ENCODE results near the gene ST6GALNAC1.
"Not testable (repeated sequence)": the region's sequence is repeated elsewhere in the genome, so short reads cannot be mapped to it uniquely, and the experiment has no call there.

Gene ST6GALNAC1

GRCh38 chr17:76611080-76611749, 32.3 kb downstream of the ST6GALNAC1 start:
- not testable (repeated sequence) for DNase-seq

DNA sequence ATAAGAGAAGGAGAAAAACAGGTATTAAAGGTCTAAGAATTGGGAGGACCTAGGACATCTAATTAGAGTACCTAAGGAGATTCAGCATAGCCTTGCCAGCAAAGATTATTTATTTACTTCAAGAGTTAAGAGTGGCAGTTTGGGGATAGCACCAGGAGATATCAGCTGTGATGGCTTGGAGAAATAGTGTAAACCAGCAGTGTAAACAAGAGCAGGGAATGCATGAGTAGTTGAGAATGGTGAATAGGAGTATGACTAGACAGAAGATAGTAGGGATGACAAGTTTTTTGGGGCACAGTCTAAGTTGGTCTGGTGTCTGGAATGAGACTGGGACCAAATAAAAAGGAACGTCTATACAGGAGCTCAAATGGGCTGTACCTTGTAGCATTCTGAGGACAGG, 36.9 kb downstream of the ST6GALNAC1 start:
- not testable (repeated sequence) for DNase-seq

DNA sequence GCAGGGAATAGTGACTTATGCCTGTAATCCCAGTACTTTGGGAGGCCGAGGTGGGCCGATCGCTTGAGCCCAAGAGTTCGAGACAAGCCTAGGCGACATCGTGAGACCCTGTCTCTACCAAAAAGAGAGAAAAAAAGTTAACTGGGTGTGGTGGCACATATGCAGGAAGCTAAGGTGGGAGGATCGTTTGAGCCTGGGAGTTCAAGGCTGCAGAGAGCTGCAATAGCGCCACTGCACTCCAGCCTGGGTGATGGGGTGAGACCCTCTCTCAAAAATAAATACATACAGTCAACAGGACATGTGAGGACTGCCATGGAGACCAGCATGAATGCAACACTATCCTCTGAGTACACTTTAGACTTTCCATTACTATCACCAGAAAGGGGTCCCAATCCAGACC, 42.5 kb downstream of the ST6GALNAC1 start:
- no peak for DNase-seq

DNA sequence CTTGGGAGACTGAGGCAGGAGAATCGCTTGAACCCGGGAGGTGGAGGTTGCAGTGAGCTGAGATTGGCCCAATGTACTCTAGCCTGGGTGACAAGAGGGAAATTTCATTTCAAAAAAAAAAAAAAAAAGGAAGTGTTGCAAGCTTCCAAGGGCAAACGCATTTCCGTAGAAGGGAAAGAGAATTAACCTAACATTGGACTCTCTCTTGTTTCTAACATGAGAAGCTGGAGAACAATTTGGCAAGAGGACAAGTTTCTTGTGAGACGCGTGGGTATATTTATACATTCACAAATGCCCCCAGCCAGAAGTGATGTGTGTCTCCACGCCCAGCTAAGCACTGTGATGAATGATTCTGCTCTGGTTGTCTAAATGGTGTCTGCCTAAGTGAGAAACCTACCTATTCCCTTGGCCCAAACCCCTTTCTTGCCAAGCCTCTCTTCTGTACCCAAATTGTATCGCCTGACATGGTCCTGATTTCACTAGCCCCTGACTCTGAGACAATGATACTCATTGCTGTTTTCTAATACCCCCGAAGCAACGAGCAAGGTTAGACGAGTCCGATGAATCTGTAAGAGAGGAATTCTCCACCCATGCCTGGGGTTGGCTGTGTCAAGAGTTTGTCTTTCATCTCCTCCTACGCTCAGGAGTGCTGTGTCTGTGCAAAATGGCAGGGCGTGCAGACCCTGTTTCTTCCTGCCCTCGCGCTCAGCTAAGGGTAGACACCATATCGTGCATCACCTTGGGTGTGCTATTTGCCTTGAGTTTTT, 43.7 kb downstream of the ST6GALNAC1 start:
- no peak for DNase-seq

DNA sequence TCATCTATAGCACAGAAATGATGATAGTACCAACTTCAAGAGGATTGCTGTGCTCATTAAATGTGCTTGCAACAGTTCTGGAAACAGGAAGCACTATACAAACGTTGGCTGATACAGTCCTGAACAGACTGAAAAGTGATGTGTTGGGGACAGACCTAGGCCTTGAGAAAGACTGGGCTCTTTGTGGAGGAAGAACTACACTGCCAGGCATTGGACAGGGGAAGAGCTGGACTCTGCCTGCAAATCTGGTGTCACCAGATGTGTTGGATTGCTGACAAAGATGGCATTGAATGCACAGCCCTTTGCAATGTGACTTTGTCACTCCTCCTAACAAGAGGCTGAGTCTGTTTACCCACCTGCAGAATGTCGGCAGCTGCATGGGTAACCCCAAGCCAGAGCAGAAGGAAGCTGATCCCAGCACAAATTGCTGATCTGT, 45.5 kb downstream of the ST6GALNAC1 start:
- peak; percentile 52 for DNase-seq

DNA sequence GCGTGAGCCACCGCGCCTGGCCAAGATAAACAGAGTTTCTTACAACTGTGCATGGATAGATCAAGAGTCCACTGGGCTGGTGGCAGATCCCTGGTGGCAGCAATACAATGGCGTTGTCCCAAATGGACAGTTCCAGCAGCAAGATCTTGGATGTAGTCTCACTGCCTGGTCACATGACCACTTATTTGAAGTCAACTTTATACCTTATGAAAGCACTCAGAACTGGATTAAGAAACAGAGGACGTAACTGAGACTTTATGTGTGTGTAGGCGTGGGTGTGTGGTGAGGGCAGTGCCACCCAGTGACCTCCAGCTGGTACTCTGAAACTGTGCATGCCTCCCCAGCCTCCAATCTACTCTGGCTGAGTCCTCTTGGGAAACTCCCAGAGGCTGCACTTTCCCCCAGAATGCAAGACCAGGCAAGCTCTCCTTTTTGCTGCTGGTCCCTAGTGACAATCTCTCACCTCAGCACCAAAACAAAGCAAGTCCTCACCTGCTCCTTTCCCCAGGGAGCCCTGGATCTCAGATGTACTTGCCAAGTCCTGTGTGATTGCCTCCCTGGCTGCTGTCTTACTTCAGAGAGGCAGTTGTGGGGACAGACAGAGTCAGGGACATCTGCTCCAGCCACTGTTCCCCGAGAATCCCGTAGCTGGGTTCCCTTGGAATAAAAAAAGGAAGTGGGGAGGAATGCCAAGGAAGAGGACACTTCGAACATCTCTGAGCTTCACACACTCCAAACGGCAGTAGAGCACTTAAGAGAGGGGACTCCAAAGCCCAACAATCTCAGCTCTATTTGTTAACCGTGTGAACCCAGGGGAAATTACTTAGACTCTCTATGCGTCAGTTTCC, 46.2 kb downstream of the ST6GALNAC1 start:
- DNase-seq = peak; percentile 35

DNA sequence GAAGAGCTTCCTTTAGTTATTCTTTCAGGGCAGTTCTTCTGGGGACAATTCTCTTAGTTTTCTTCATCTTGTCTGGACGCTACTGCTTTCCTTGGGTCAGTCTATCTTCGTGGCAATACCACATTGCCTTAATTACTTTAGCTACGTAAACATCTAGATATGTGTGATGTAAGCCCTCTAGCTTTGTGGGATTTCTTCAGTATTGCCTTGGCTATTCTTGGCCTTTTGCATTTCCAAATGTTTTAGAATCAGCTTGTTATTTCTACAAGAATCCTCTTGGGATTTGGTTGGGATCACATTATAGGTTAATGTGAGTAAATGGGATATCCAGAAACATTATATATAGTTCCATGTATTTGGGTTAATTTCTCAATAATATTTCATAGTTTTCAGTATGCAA, 48.9 kb downstream of the ST6GALNAC1 start:
- no peak for DNase-seq

- no peak for DNase-seq
These were observed 49.6 kb downstream of the ST6GALNAC1 start for GRCh38 chr17:76593959-76594358.

- no peak for DNase-seq
These were observed 50.2 kb downstream of the ST6GALNAC1 start for GRCh38 chr17:76593384-76593826.

GRCh38 chr17:76588182-76588581, 55.4 kb downstream of the ST6GALNAC1 start:
- DNase-seq = no peak

GRCh38 chr17:76586741-76587487, 56.6 kb downstream of the ST6GALNAC1 start:
- no peak for DNase-seq

- DNase-seq = peak; percentile 40
These were observed 57.6 kb downstream of the ST6GALNAC1 start, which contains the start of gene ST6GALNAC2 for GRCh38 chr17:76585649-76586593. Gene ST6GALNAC2 (minus strand): TSS chr17:76585860. CDS start chr17:76585808, 52 bp downstream.

DNA sequence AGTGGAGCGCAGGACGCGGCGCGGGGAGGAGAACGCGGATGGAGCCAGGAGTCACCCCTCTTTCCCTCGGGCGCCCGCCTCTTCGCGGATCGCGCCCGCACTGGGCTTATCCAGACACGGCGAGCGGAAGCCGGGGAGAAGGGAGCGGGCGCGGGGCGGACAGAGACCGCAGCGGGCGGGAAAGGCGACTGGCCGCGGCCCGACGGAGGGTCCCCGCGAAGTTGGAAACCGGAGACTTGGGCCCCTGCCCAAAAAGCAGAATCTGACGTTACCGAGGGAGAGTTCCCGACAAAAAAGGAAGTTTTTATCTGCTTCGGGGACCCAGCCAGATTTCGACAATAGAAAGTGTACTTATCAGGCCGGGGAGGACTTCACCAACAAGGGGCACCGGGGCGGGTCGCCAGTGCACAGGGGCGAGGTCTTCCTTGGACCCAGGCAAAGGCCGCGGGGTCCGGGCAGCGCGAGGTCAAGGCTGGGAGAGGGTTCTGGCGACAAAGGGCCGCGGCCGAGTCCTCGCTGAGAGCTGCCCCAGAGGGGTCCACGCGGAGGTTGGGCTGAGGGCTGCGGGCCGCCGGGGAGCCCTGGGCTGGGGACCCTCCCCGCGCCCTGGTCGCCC, 58.4 kb downstream of the ST6GALNAC1 start:
- no peak for DNase-seq

DNA sequence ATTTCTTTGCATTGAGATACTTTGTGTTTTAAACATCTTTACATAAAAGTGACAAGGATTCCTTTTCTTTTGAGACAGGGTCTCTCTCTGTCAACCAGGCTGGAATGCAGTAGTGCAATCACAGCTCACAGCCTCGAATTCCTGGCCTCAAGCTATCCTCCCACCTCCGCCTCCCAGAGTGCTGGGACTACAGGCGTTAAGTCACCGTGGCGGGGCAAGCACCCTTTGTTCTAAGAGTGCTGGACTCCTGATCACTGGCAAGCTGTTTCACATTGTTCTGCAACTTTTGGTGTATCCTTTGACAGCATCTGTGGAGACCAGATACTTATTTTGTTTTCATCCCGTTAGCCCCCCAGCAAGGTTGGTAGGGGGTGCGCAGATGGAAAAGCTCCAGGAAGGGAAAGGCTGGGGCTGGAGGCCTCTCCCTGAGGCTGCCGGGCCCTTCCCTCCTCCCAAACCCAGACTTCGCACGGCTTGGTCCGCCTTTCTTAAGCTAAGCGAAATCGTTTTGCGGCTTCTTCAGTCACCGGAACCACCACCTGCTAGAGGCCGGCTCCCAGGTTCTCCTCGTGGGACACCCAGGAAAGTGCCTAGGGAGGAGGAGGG, 59.0 kb downstream of the ST6GALNAC1 start:
- DNase-seq = no peak

- no peak for DNase-seq
These were observed 60.9 kb downstream of the ST6GALNAC1 start for GRCh38 chr17:76582660-76583059.

DNA sequence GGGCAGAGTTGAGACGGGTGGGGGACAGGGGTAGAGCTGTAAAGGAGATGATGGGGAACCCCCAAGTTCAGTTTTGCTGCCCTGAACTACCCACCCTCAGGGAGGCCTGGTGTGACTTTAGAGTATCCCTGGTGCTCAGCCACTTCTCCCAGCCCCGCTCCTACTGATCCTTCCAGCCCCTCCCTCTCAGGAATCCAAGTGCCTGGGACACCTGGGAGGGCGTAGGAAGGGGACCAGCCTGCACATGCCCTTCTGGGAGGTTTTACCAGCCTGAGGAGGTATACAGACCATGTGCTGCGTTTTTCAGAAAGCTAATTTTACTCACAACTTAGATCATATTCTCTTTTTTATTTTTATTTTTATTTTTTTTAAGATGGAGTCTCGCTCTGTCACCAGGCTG, 62.0 kb downstream of the ST6GALNAC1 start:
- no peak for DNase-seq

GRCh38 chr17:76579281-76579680, 64.3 kb downstream of the ST6GALNAC1 start:
- DNase-seq = no peak

- no peak for DNase-seq
These were observed 65.2 kb downstream of the ST6GALNAC1 start for GRCh38 chr17:76578376-76578775.

DNA sequence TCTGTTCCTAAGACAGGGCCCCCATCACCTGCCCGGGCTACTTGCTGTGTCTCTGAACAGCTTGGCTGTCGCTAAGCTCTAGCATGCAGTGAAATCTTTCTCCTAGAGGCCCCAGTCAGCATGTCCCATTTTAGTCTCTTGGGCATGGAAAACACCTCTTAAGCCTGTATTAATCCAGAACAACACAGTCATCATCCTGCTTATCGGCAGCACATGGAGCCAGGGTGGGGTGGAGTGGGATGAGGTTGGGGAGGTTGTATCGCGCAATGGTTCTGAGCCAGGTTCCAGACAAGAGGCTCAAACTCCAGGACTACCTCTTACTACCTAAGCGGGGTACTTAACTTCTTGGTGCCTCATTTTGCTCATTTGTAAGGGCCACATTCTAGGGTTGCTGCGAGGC, 65.7 kb downstream of the ST6GALNAC1 start:
- no peak for DNase-seq

- DNase-seq = no peak
These were observed 67.4 kb downstream of the ST6GALNAC1 start for GRCh38 chr17:76576189-76576588.

Data from CD4-positive, alpha-beta T cell treated with Interferon gamma for 1 hour (primary cell).